Measurements from ENCODE around the gene TIMM29. TPM values are rescaled to one million over a fixed set of nuclear protein-coding genes. Genes with fewer than 3 reads are reported as not detected.
A peak's percentile ranks its signal among the peaks of the same experiment; 100 is the strongest.

Gene TIMM29
- polyA plus RNA-seq (2012; ENCODE audit: low read depth, missing spikeins): 14.2 TPM

DNA sequence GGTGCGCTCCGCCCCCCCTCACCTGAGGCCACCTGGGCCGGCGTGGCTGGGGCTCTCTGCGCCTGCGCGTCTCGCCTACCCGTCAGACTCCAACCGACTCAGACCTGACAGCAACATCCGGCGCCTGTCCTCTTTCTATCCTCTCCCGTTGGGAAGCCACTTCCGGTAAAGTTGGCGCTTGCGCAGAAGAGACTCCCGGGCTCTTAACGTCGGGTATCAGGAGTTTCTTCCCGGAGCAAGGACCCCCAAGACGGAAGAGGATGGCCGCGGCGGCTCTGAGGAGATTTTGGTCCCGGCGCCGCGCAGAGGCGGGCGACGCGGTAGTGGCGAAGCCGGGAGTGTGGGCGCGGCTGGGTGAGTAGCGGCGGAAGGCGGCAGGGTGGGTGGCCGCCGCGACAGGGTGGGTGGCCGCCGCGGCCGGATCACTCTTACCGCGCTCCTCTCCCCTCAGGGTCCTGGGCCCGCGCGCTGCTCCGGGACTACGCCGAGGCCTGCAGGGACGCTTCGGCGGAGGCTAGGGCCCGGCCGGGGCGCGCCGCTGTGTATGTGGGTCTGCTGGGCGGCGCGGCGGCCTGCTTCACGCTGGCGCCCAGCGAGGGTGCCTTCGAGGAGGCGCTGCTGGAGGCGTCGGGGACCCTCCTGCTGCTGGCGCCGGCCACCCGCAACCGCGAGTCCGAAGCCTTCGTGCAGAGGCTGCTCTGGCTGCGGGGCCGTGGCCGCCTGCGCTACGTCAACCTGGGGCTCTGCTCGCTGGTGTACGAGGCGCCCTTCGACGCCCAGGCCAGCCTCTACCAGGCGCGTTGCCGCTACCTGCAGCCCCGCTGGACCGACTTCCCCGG, at the start of gene TIMM29, which contains the start of gene YIPF2:
Gene TIMM29 (plus strand): TSS at position 249 of the 839 bp plus-strand sequence. CDS start 12 bp downstream, at position 261.
Gene YIPF2 (minus strand): TSS at position 77 of the 839 bp plus-strand sequence. CDS start 229 bp downstream, outside the sequence.
- FAIRE-seq: peak; percentile 95
- TF ChIP-seq POLR2A (IDR thresholded peaks at IDR 0.05; ENCODE audit: low read depth, low read length) (peak; percentile 65; the same call in 1 of the 2 replicates), POLR2AphosphoS5 (IDR thresholded peaks at IDR 0.05; ENCODE audit: low read depth, low read length) (peak; percentile 59; the same call in 1 of the 2 replicates), SPI1 (IDR thresholded peaks at IDR 0.05; ENCODE audit: low read depth, low read length) (peak; percentile 29; the same call in 1 of the 2 replicates), PAX5 (IDR thresholded peaks at IDR 0.05; ENCODE audit: insufficient read depth, low read length, severe bottlenecking) (no peak), TAF1 (IDR thresholded peaks at IDR 0.05; ENCODE audit: low read depth, low read length) (peak; percentile 74; the same call in 1 of the 2 replicates), POU2F2 (IDR thresholded peaks at IDR 0.05; ENCODE audit: low read depth, low read length) (peak; percentile 50; the same call in 1 of the 2 replicates)
- peak; percentile 99 for DNase-seq (ENCODE audit: insufficient read length, low spot score)

DNA sequence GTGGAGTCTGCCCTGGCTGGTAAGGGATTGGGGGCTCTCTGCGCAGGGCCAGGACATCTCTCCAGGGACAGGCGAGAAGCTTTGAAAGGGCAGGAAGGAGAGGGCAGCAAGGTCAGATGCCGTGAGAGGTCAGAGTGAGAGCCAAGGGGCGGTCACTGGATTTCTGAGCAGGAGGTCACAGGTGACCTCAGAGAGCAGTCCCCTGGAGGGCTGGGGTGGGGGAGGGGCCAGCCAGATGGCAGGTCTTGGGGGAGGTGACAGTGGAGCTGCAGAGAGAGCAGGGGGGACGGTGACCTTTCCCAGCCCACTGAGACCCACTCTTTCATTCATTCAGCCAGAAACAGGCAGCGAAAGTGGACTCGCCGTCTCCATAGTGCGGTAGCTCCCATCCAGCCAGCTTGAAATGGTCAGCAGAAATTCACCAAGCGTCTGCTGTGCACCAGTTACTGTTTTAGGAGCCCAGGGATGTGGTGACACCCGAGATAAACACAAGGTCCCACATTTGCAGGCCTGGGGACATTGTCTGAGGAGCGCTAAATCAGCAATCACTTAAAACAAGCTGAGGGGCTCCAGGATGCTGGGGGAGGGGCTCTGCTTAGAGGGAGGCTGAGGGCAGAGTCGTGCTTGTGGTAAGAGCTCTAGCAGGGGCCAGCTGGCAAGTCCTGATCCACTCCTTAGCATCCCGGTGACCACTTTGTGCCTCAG, 47.1 kb upstream of the TIMM29 start:
- no peak for DNase-seq (ENCODE audit: insufficient read length, low spot score)
- no peak for TF ChIP-seq SPI1 (IDR thresholded peaks at IDR 0.05; ENCODE audit: low read depth, low read length)
- TF ChIP-seq TAF1 (IDR thresholded peaks at IDR 0.05; ENCODE audit: low read depth, low read length): no peak
- no peak for TF ChIP-seq POU2F2 (IDR thresholded peaks at IDR 0.05; ENCODE audit: low read depth, low read length)
- TF ChIP-seq POLR2A (IDR thresholded peaks at IDR 0.05; ENCODE audit: low read depth, low read length): no peak
- TF ChIP-seq POLR2AphosphoS5 (IDR thresholded peaks at IDR 0.05; ENCODE audit: low read depth, low read length): no peak
- no peak for TF ChIP-seq PAX5 (IDR thresholded peaks at IDR 0.05; ENCODE audit: insufficient read depth, low read length, severe bottlenecking)
- FAIRE-seq: no peak

DNA sequence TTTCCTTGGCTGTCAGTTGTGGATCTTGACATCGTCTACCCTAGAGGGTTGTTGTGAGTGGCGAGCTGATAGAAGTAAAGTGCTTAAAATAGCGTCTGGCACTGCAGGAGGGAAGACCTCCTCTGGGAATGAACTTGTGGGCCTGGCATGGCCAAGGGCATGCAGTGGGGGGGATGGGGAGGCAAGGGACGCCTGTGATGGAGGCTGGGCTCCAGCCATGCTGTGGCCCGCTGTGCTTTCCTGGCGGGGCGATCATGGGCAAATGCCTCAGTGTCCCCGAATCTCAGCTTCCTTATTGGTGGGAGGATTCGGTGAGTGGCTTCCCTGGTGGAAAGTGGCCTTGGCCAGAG, 46.5 kb upstream of the TIMM29 start:
- no peak for FAIRE-seq
- no peak for DNase-seq (ENCODE audit: insufficient read length, low spot score)
- no peak for TF ChIP-seq PAX5 (IDR thresholded peaks at IDR 0.05; ENCODE audit: insufficient read depth, low read length, severe bottlenecking)
- TF ChIP-seq TAF1 (IDR thresholded peaks at IDR 0.05; ENCODE audit: low read depth, low read length): no peak

DNA sequence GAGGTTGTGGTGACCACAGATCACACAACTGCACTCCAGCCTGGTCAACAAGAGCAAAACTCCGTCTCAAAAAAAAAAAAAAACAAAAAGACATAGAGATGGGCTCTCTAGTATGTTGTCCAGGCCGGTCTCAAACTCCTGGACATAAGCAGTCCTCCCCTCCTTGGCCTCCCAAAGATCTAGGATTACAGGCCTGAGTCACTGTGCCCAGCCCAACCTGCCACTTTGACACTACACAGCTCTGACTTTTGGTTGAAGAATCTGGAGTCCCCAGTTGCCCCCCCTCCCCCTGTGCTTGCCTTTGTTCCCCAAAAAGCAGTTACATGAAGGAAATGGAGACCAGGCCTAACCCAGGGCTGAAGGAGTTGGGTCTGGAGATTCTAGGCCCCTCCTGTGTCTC, 44.3 kb upstream of the TIMM29 start:
- TF ChIP-seq PAX5 (IDR thresholded peaks at IDR 0.05; ENCODE audit: insufficient read depth, low read length, severe bottlenecking): no peak
- no peak for DNase-seq (ENCODE audit: insufficient read length, low spot score)
- FAIRE-seq: no peak

DNA sequence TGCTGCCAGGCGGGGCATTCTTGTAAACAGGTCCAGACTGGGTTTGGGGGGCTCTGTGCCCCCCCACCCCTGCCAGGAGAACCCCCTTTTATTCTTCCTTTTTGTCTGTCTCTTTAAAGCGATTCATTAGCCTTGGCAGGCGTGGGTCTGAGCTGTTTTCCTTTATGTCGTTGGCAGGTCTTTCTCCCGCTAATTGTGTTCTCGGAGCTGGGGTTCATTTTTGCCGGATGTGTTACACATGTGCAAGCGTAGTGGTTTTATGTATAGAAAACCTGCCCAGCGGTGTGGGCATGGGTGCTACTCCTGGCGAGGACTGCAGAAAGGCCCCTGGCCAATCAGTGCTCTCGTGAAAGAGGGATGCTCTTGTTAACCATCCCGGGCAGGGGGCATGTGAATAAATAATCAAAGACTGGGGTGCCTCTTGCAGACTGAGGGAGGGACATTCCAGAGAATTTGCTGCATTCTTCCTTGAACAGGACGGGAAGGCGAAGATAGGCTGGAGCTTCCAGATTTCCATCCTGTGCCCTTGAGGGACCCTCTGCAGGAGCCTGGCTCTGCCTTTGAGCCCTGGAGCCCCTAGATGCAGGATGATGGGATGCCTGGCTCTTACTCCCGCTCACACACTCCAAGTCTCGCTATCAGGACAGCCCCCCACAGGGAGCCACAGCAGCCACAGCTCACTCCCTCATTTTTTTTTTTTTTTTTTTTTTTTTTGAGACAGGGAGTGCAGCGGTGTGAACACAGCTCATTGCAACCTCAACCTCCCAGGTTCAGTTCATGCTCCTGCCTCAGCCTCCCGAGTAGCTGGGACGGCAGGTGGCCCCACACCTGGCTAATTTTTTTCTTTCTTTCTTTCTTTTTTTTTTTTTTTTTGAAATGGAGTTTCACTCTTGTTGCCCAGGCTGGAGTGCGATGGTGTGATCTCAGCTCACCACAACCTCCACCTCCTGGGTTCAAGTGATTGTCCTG, 43.1 kb upstream of the TIMM29 start:
- TF ChIP-seq SPI1 (IDR thresholded peaks at IDR 0.05; ENCODE audit: low read depth, low read length) (no peak), TAF1 (IDR thresholded peaks at IDR 0.05; ENCODE audit: low read depth, low read length) (no peak), POLR2A (IDR thresholded peaks at IDR 0.05; ENCODE audit: low read depth, low read length) (no peak), POU2F2 (IDR thresholded peaks at IDR 0.05; ENCODE audit: low read depth, low read length) (no peak), POLR2AphosphoS5 (IDR thresholded peaks at IDR 0.05; ENCODE audit: low read depth, low read length) (no peak), PAX5 (IDR thresholded peaks at IDR 0.05; ENCODE audit: insufficient read depth, low read length, severe bottlenecking) (no peak)
- DNase-seq (ENCODE audit: insufficient read length, low spot score): no peak
- FAIRE-seq: no peak

DNA sequence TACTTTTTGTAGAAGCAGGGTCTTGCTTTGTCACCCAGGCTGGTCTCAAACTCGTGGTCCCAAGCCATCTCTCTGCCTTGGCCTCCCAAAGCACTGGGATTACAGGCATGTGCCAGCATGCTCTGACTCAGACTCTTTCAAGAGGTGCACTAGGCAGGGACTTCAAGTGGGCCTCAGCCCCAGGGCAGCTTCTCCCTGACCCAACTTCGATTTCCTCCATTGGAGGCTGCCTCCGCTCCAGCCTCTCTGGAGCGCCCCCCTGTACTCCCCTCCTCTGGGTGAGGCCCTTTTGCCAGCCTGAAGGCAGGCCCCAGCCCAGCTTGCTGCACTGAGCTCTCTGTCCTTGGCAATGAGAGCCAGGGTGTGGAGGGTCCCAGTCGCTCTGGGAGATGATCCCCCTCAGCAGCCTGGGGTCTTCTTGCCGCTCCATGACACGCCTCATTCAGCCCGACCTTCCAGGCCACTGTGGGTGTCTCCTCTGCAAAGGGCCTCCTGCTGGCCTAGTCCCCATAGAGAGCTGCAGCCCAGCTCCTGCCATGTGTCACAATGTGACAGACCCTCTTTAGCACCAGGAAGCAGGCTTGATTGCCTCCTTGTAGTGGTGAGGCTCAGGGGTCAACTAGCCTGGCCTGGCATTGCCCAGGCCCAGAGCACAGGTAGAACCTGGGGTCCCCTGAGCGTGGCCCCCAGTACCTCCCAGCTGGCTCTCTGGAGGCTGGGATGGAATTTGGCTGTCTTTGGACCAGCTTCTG, 40.8 kb upstream of the TIMM29 start:
- FAIRE-seq (peak; percentile 87), DNase-seq (ENCODE audit: insufficient read length, low spot score) (no peak)
- TF ChIP-seq POU2F2 (IDR thresholded peaks at IDR 0.05; ENCODE audit: low read depth, low read length) (no peak), POLR2AphosphoS5 (IDR thresholded peaks at IDR 0.05; ENCODE audit: low read depth, low read length) (no peak), PAX5 (IDR thresholded peaks at IDR 0.05; ENCODE audit: insufficient read depth, low read length, severe bottlenecking) (no peak), SPI1 (IDR thresholded peaks at IDR 0.05; ENCODE audit: low read depth, low read length) (no peak), TAF1 (IDR thresholded peaks at IDR 0.05; ENCODE audit: low read depth, low read length) (no peak), POLR2A (IDR thresholded peaks at IDR 0.05; ENCODE audit: low read depth, low read length) (no peak)

DNA sequence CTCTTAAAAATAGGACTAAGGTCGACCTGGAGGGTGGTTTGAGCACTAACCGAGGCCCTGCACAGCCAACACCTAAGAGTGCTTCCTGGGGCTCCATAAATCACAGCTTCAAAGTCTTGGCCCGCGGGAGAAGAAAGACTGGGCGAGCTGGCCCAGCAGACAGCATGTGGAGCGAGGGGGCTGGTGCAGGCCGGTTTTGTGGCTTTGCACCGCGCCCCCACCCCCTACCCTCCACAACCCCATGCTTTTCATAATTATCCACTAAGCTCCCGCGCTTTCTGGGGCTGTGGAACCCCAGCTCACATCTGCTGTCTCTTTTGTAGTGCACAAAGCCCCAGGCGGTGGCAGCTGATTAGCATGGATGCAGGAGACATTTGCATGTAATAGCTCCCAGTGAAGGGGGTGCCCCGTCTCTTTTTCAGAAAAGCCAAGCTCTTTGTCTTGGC, 40.2 kb upstream of the TIMM29 start:
- TF ChIP-seq SPI1 (IDR thresholded peaks at IDR 0.05; ENCODE audit: low read depth, low read length): no peak
- peak; percentile 71; the same call in 1 of the 2 replicates for TF ChIP-seq POU2F2 (IDR thresholded peaks at IDR 0.05; ENCODE audit: low read depth, low read length)
- TF ChIP-seq PAX5 (IDR thresholded peaks at IDR 0.05; ENCODE audit: insufficient read depth, low read length, severe bottlenecking): no peak
- TF ChIP-seq POLR2A (IDR thresholded peaks at IDR 0.05; ENCODE audit: low read depth, low read length): no peak
- FAIRE-seq (no peak), DNase-seq (ENCODE audit: insufficient read length, low spot score) (peak; percentile 61)

DNA sequence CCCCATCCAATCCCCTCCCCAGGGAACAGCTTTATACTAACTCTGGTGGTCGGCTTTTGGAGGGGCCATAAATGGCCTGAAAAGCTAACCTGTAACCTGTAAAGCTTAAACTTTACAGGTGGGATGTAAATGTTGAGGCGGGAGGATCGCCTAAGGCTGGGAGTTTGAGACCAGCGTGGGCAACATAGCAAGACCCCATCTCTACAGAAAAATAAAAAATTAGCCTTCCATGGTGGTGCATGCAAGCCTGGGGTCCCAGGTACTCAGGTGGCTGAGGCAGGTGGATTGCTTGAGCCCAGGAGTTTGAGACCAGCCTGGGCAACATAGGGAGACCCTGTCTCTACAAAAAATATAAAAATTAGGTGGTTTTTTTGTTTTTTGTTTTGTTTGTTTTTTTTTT, 38.7 kb upstream of the TIMM29 start:
- FAIRE-seq: no peak
- no peak for TF ChIP-seq POLR2AphosphoS5 (IDR thresholded peaks at IDR 0.05; ENCODE audit: low read depth, low read length)
- no peak for TF ChIP-seq POU2F2 (IDR thresholded peaks at IDR 0.05; ENCODE audit: low read depth, low read length)
- no peak for TF ChIP-seq SPI1 (IDR thresholded peaks at IDR 0.05; ENCODE audit: low read depth, low read length)
- TF ChIP-seq POLR2A (IDR thresholded peaks at IDR 0.05; ENCODE audit: low read depth, low read length): no peak
- TF ChIP-seq TAF1 (IDR thresholded peaks at IDR 0.05; ENCODE audit: low read depth, low read length): no peak
- no peak for TF ChIP-seq PAX5 (IDR thresholded peaks at IDR 0.05; ENCODE audit: insufficient read depth, low read length, severe bottlenecking)
- DNase-seq (ENCODE audit: insufficient read length, low spot score): no peak
